Ishikawa (cell line): Measurements from ENCODE around the gene EIF6.

Experiments used
- CEBPB ChIP-seq: IDR thresholded peaks from 2 replicates; pipeline ENCODE4 v1.6.1; 2012
- CREB1 ChIP-seq: IDR thresholded peaks from 2 replicates; pipeline ENCODE4 v1.6.1; 2012; ENCODE audit warnings: low read depth
- EGR1 ChIP-seq: IDR thresholded peaks from 2 replicates; pipeline ENCODE4 v1.6.1; 2012
- EP300 ChIP-seq: IDR thresholded peaks from 2 replicates; pipeline ENCODE4 v1.6.1; 2012; ENCODE audit warnings: borderline replicate concordance
- NFIC ChIP-seq: IDR thresholded peaks from 2 replicates; pipeline ENCODE4 v1.6.1; 2012
- TAF1 ChIP-seq: IDR thresholded peaks from 2 replicates; pipeline ENCODE4 v1.6.1; 2012; ENCODE audit warnings: low read depth, mild to moderate bottlenecking
- TCF12 ChIP-seq: IDR thresholded peaks from 2 replicates; pipeline ENCODE4 v1.6.1; 2012; ENCODE audit warnings: low read depth
- TEAD4 ChIP-seq: IDR thresholded peaks from 2 replicates; pipeline ENCODE4 v1.6.1; 2012
- YY1 ChIP-seq: IDR thresholded peaks from 2 replicates; pipeline ENCODE4 v1.6.1; 2012; ENCODE audit warnings: low read depth
- TF ChIP-seq, protein P1 (sequence below): IDR thresholded peaks from 2 replicates; pipeline ENCODE4 v1.6.1; 2012; ENCODE audit warnings: low read depth, mild to moderate bottlenecking
- TF ChIP-seq, protein P2 (sequence below): IDR thresholded peaks from 2 replicates; pipeline ENCODE4 v1.6.1; 2012

DNA sequence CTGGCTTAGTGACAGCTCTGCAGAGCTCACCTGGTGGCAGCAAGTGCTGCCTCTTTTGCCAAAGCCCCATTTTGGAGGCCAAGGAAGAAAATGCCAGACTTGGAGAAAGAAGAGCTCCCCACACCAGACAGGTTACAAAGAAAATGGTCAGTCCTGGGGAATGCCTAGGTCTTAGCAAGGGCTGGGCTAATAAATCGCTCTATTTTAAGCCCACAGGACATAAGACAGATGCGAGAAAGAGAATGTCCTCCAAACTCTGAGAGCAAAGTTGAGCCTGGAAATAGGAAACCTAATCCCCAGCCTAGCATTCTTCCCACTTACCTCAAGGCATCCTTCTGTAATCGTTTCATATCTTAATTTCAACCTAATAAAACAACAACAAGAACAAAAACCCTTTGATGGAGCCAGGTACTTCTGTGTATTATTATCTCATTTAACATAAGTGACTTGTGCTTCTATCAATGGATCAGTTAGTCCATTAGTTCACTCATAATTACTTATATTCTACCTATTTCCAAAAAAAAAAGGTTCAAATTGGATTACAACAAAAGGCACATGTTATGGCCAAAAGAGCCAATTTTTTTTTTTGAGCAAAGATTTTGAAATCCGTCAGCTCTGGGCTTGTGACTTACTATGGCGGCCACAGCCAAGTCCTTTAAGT lies 48.1 kb upstream of the EIF6 start:
- TF ChIP-seq TCF12 (no peak), EGR1 (no peak), YY1 (no peak), NFIC (no peak), EP300 (no peak), TAF1 (no peak), CEBPB (no peak), CREB1 (no peak), TEAD4 (no peak)
- TF ChIP-seq, protein P1, sequence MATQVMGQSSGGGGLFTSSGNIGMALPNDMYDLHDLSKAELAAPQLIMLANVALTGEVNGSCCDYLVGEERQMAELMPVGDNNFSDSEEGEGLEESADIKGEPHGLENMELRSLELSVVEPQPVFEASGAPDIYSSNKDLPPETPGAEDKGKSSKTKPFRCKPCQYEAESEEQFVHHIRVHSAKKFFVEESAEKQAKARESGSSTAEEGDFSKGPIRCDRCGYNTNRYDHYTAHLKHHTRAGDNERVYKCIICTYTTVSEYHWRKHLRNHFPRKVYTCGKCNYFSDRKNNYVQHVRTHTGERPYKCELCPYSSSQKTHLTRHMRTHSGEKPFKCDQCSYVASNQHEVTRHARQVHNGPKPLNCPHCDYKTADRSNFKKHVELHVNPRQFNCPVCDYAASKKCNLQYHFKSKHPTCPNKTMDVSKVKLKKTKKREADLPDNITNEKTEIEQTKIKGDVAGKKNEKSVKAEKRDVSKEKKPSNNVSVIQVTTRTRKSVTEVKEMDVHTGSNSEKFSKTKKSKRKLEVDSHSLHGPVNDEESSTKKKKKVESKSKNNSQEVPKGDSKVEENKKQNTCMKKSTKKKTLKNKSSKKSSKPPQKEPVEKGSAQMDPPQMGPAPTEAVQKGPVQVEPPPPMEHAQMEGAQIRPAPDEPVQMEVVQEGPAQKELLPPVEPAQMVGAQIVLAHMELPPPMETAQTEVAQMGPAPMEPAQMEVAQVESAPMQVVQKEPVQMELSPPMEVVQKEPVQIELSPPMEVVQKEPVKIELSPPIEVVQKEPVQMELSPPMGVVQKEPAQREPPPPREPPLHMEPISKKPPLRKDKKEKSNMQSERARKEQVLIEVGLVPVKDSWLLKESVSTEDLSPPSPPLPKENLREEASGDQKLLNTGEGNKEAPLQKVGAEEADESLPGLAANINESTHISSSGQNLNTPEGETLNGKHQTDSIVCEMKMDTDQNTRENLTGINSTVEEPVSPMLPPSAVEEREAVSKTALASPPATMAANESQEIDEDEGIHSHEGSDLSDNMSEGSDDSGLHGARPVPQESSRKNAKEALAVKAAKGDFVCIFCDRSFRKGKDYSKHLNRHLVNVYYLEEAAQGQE: no peak
- TF ChIP-seq, protein P2, sequence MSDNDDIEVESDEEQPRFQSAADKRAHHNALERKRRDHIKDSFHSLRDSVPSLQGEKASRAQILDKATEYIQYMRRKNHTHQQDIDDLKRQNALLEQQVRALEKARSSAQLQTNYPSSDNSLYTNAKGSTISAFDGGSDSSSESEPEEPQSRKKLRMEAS: no peak
